GM10248 (cell line): ENCODE measurements around the gene VAC14.
"Not testable (repeated sequence)": the region's sequence is repeated elsewhere in the genome, so short reads cannot be mapped to it uniquely, and the experiment has no call there.

Source experiments
- CTCF ChIA-PET: fragments of 300-600 bp; sonication (Branson Sonifier 250); formaldehyde crosslinking; extraction: SDS; loops from one replicate; lab custom pipeline; 2021; ENCODE audit warnings: antibody characterized with exemption; lab: Yijun Ruan, JAX
- POLR2A ChIA-PET: fragments of 350-650 bp; sonication (Branson Sonifier 250); formaldehyde crosslinking; extraction: SDS; loops from one replicate; lab custom pipeline; 2020; ENCODE audit warnings: antibody characterized with exemption; lab: Yijun Ruan, JAX
- DNase-seq: peaks from one replicate; pipeline ENCODE4 v3.0.0; 2012; ENCODE audit errors: extremely low spot score
- CTCF ChIP-seq: IDR thresholded peaks from 2 replicates; pipeline ENCODE4 v1.5.1; 2012; ENCODE audit warnings: mild to moderate bottlenecking, low read depth; ENCODE audit errors: extremely low read depth, missing control alignments, control extremely low read depth

The VAC14 gene

GRCh38 chr16:70676675-70677498 is 124.1 kb downstream of the VAC14 start:
- ChIA-PET CTCF (interaction anchor here (2.2 to 12.1 kb wide), 2 partner anchors 11 to 93 kb away, joined by 4 to 120 read pairs; no protein-coding TSS in a partner anchor), POLR2A (no interaction called here)
- no peak for DNase-seq
- no peak for TF ChIP-seq CTCF

GRCh38 chr16:70675851-70676513 is 125.0 kb downstream of the VAC14 start:
- POLR2A ChIA-PET = no interaction called here
- no peak for DNase-seq
- TF ChIP-seq CTCF = no peak
- CTCF ChIA-PET = interaction anchor here (1.2 to 12.1 kb wide), 3 partner anchors 11 to 93 kb away, joined by 3 to 120 read pairs (median 4); no protein-coding TSS in a partner anchor

- ChIA-PET CTCF (interaction anchor here (2.2 to 12.1 kb wide), 2 partner anchors 14 to 95 kb away, joined by 4 to 120 read pairs; no protein-coding TSS in a partner anchor), POLR2A (no interaction called here)
These were observed 126.5 kb downstream of the VAC14 start for GRCh38 chr16:70674221-70675014.

GRCh38 chr16:70670938-70671337 is 130.0 kb downstream of the VAC14 start:
- CTCF ChIA-PET = not testable (repeated sequence)

More at GRCh38 chr16:70674221-70675014, 126.5 kb downstream of the VAC14 start:
- no peak for TF ChIP-seq CTCF
- no peak for DNase-seq

GRCh38 chr16:70670175-70670574 is 130.8 kb downstream of the VAC14 start:
- no peak for DNase-seq
- CTCF ChIA-PET = interaction anchor here (1.3 kb wide), 1 partner anchor 8 kb away, joined by 4 read pairs; no protein-coding TSS in a partner anchor
- no peak for TF ChIP-seq CTCF
- POLR2A ChIA-PET = no interaction called here

More at GRCh38 chr16:70670938-70671337, 130.0 kb downstream of the VAC14 start:
- POLR2A ChIA-PET, DNase-seq: not testable (repeated sequence)

- CTCF ChIA-PET = interaction anchor here (0.9 to 3.2 kb wide), 3 partner anchors 12 to 105 kb away, joined by 4 to 18 read pairs (median 7); no protein-coding TSS in a partner anchor
These were observed 134.9 kb downstream of the VAC14 start for GRCh38 chr16:70665806-70666735.

More at GRCh38 chr16:70665806-70666735, 134.9 kb downstream of the VAC14 start:
- POLR2A ChIA-PET = no interaction called here
- DNase-seq = no peak
- TF ChIP-seq CTCF = no peak
